HPDE6-E6E7 (cell line): ENCODE results near the gene USP32.
"Not testable (repeated sequence)": the region's sequence is repeated elsewhere in the genome, so short reads cannot be mapped to it uniquely, and the experiment has no call there.

Experiments
- DNase-seq: peaks from one replicate; pipeline ENCODE4 v3.0.0; 2011; ENCODE audit warnings: missing footprints; ENCODE audit errors: extremely low spot score

USP32 gene

DNA sequence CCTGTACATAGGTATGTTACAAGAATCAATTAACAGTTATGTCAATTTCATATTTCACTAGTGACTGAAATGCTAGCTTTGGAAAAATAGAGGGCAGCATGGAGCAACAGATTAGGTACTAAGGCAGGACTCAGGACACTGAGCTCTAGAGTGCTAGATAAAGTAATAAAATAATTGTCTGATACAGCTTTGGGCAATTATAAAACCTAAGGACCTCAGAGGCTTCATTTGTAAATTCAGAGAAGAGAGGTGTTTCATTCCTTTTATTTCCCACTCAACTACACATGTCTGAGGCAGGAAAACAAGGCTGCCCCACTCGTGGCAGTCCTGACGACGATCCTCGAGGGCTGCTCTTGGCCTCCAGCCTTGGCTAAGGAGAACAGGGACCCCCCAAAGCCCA lies 160.7 kb downstream of the USP32 start:
- peak; percentile 12 for DNase-seq

DNA sequence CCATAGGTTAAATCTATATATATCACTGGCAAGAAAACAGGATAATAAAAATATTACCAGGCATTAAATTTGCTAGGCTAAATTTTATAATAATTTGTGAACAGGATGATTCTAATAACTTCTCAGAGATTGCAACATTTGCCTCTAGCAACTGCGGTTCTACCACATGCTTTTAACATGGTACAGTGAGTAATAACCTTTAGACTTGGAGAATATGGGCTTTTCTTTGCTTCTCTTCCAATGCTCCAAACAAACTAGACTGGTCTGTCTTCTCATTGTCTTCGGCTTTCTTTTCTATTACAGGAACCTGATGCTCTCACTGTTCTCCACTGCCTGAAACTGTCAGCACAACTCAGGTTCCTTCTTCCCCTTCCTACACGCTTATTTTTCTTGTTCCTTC lies 161.6 kb downstream of the USP32 start:
- no peak for DNase-seq

DNA sequence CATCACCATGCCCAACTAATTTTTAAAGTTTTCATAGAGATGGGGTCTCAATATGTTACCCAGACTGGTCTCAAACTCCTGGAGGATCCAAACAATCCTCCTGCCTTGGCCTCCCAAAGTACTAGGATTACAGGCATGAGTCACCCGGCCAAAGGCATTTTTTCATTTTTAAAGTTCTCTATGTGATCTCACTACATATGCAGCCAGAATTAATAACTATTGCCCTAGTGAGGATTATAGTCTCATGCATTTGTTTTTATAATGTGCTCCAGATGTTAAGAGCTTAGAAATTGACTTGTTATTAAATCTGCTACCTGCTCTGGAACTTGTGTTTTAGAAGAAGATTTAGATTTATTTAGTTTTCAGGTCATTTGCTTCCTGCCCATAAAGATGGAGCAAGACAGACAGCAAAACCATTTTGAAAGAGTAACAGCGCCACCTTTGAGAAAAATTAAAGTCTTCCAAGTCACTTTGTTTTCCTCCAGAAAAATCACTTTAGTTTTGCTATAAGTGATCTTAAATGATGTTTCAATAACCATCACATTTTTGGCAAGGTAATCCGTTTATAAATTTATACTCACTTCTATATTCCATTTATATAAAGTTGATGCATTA lies 162.6 kb downstream of the USP32 start:
- DNase-seq, result no peak

DNA sequence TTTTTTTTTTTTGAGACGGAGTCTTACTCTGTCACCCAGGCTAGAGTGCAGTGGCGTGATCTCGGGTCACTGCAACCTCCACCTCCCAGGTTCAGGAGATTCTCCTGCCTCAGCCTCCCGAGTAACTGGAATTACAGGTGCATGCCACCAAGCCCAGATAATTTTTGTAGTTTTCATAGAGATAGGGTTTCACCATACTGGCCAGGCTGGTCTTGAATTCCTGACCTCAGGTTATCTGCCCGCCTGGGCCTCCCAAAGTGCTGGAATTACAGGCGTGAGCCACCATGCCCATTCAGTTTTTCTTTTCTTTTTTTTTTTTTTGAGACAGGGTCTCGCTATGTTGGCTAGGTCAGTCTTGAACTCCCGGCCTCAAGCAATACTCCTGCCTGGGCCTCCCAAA lies 164.7 kb downstream of the USP32 start:
- DNase-seq, result not testable (repeated sequence)

DNA sequence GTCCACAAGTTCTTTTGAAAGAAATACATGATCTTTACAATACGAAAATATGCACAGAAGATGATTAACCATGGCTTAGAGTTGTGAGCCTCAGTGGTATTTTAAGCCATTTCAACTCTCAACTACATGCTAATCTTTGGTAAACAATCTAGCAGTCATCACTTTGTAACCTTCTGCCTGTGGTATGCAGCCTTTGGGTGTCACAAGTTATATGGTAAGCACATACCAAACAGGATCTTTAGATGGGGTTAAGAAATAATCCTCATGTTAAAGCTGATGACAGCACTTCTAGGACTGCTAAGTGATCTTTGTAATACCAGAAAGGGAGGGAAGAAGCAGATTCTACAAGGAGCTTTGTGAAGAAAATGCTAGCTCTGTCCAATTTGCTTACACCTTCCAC lies 167.9 kb downstream of the USP32 start:
- no peak for DNase-seq

DNA sequence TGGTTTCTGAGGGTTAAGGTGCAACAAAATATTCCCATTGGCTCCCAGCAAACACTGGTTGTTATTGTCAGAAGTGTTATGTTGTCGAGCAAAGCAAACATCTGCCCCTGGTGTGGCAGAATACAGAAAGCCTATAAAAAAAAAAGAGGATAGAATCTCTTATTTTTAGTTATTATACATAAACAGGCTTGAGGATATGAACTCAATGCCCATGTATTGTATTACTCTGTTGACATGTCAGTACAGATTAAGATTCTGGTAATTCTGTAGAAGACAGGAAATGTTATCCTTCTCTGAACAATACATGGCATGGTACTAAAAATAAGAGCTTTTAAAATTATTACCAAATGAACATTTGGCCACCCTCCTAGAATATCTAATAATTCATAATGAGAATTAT lies 168.5 kb downstream of the USP32 start:
- no peak for DNase-seq

DNA sequence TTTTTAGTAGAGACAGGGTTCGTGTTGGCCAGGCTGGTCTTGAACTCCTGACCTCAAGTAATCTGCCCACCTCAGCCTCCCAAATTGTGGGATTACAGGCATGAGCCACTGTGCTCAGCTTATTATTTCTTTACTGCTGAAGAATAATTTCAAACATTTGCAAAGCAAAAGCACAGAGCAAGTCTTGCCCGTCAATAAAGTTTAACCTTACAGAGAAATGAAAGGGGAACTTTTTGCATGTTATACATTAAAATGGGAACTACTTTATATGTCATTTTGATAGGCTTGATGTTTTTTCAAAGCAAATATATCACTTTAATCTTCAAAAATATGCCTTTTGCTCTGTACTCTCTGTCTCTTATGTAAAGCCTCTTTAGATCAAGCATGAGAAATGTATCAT lies 173.2 kb downstream of the USP32 start:
- DNase-seq, result not testable (repeated sequence)

DNA sequence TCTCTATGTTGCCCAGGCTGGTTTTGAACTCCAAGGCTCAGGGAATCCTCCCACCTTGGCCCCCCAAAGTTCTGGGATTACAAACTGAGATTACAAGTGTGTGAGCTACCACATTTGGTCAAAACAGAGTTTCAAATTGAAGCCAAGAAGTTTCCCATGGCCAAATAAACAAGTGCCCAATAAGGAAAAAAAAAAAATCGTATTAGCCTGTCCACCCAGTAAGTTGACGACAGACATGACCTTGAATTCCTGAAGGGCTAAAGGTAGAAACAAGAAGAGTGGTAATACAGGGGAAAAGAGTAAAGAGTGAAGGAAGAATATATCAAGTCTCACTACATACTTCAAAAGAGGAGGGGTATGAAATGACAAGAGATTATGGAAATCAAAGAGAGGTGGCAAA lies 176.0 kb downstream of the USP32 start:
- DNase-seq, result not testable (repeated sequence)

DNA sequence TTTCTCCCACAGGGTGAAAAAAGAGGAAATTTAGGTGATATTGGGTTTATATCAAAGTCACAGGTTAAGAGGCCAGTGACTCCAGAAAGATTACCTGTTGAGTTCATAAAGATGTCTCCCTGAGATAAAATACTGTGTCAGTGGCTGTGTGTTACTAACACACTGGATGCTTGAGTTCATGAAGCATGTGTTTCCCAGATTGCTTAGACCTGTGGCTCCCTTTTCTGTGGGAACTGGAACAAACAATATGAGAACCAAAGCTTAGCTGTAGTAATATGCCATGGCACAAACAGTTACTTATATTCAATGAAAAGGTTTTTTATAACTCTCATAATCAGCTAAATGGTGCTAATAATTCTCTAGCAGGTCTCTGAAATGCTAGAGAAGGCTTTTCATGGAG lies 180.7 kb downstream of the USP32 start:
- not testable (repeated sequence) for DNase-seq

DNA sequence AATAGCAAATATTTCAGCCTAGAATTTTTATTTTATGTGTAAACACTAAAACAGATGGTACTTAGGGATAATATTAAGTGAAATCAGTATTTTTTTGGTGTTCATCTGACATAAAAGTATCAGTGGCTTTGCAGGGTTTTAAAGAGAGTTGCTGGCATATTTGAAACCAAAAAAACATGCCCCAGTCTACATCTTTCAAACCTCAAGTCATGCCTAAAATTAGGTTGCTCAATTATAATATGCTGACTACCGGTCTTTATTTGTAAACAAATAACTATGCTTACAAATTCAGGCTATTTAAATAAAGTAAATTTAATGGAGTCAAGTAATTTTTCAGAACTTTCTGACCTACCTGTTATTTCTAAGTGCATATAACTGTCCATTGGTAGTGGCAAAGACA lies 183.6 kb downstream of the USP32 start:
- DNase-seq, result not testable (repeated sequence)

DNA sequence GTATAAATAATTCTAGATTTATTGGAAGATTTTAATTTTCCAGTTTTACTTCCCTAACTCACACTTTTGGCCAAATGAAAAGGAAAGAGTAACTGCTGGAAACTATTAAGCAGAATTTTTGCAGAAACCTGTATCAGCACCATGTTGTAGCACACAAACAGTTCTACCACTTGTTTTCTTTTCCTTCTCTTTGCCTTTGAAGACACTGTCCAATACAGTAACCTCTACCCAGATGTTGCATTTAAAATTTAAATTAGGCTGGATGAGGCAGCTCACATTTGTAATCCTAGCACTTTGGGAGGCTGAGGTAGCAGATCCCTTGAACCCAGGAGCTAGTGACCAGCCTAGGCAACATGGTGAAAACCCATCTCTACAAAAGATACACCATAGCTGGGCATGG lies 186.2 kb downstream of the USP32 start:
- not testable (repeated sequence) for DNase-seq

DNA sequence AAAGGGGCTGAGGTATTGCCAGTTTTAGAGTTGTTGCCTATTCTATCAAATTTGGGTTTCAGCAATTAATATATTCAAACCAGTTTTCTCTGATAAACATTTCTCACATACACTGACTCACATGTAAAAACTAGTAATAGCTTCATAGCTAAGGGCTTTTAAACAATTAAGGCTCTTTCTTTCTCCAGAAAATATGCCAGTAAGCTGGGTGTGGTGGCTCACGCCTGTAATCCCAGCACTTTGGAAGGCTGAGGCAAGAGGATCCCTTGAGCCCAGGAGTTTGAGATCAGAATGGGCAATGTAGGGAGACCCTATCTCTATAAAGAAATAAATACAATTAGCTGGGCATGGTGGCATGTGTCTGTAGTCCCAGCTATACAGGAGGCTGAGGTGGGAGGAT lies 193.3 kb downstream of the USP32 start:
- DNase-seq, result not testable (repeated sequence)

DNA sequence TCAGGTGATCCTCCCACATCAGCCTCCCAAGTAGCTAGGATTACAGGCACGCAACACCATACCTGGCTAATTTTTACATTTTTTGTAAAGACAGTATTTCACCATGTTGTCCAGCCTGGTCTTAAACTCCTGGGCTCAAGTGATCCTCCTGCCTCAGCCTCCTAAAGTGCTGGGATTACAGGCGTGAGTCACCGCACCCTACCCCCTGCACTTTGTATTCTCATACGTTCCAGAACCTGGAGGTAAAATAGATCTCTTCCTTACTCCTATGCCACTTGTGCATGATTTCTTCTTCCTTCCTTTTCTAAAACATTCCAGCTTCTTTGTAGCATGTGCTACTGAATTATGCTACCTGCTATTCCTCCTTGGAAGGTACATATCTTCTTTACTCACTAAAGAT lies 197.8 kb downstream of the USP32 start:
- DNase-seq, result not testable (repeated sequence)

DNA sequence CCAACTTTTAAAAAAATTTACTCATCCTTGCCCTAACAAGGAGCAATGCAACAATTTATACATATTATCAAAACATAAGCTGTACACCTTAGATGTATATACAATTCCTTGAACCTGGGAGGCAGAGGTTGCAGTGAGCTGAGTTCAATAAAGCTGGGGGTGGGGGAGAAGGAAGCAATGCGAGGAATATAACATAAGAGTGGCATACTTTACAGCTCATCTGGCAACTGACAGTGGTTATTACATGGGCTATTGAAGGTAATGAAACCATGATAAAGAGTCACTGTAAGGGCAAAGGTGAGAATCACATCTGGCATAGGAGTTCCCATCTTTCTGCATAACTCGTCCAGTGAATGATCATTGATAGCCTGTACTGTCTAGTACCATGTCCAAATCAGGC lies 198.5 kb downstream of the USP32 start:
- DNase-seq, result no peak

DNA sequence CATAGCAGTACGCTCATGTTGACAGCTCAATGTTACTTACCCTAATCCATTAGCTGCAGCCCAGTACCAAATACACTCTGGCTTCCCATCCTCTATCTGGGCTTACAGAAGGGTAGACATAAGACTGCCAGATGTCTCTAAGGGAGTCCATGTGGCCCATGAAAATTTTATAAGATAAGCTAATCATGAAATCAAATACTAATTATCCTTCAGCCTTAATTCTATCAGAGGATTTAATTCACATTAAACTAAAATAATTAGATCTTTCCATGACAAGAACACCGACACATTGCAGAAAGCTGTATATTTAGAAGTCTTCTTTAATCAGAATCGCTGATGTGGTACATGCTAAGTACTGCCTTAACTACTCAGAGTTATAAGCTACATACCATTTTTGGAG lies 198.9 kb downstream of the USP32 start:
- not testable (repeated sequence) for DNase-seq

DNA sequence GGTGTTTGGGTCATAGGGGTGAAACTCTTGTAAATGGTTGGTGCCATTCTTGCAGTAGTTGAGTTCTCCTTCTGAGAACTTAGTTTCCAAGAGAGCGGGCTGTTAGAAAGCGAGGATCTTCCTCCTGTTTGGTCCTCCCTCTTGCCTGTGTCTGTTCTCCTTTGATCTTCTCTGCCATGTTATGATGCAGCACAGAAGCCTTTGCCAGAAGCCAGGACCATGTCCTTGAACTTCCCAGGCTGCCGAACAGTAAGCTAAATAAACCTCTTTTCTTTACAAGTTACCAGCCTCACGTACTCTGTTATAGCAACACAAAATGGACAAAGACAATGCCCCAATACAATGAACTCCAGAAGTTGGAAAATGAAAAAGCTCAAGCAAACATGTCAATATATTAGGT lies 201.9 kb downstream of the USP32 start:
- DNase-seq, result not testable (repeated sequence)

DNA sequence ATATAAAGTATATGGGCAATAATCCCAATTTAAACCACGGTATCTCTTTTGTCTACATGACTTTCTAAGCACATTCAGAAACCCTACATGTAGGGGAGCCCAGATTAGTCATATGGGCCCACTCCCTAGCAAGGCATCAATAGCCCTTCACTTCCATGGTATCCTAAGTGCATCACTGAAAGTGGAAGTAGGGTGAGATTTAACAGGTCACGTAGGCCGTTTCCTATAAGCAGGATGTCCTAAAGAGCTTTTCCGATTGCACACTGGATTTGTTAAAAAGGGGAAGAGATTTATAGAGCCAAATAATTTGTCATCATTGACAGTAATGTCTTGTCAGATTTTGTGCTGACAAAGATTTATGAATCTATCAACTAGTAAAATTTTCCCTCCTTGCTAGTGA lies 203.2 kb downstream of the USP32 start:
- DNase-seq, result no peak

DNA sequence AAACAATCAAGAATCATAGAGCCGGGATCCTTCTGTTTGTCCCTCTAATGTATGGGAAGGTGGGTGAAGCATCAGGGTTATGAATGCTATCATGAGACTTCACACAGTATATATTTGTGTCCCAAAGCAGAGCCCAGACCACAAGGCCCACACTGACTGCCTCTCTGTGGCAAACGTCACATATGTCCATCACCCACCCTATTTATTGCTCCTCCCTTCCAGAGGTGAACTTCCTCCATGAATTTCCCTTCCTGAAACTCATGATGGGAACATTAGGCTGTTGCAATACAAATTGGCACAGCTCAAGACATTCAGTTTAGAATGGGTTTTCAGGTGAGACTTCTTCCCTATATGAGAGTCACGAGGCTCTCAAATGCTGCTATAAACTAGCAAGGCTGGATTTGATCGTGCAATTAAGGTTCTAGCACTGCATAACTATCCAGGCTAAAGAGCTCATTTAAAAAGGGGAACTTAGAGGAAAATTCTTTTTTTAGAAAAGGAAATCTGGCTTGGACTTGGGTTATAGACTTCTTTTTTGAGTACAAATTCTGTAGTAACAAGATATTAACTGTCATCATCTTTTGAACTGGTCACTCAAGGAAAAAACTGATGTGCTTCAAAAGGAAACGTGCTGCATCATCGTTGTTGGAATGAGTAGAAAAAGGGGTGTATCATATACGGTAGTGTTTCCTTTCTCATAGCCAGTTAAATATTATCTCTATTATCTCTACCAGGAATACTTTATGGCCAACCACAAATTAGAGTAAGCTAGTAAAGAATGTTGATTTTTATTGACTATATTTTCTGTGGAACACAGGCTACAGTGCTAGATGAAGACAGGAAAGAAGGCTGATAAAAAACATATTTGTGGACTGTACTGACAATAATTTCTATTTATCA lies 204.8 kb downstream of the USP32 start:
- not testable (repeated sequence) for DNase-seq

DNA sequence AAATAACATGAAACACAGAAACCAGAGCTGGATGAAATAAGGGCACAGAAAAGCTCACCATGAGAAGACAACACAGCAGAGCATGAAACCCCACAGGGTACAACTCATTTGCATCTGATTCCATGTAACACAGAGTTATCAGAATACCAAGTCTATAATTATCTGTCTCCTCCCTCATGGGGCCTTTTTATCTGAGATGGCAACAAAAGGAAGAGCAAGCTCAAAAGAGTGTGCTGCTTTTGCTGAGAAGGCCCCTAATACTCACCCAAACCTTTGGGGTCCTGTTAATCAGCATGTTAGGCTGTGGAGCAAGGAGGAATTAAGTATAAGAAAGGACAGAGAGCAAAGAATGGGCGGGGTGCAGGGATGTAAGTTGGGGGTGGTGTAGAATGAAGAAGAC lies 205.6 kb downstream of the USP32 start:
- not testable (repeated sequence) for DNase-seq

DNA sequence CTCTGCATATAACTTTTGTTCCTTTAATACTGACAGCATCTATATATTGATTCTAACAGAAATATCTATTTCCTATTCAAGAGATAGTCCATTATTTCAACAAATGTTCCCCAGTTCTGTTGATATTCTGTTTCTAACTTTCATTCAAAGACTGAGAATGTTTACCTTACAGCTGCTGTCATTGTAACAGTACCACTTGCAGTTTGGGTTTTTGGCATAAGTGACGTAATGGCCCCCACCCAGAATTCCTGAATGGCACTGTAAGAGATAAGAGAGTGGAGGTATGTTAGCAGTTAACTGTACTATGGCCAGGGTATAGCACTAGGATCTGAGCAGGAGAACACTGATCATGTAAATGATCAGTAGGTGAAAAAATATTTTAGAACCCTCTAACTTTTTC lies 211.6 kb downstream of the USP32 start:
- DNase-seq, result not testable (repeated sequence)

DNA sequence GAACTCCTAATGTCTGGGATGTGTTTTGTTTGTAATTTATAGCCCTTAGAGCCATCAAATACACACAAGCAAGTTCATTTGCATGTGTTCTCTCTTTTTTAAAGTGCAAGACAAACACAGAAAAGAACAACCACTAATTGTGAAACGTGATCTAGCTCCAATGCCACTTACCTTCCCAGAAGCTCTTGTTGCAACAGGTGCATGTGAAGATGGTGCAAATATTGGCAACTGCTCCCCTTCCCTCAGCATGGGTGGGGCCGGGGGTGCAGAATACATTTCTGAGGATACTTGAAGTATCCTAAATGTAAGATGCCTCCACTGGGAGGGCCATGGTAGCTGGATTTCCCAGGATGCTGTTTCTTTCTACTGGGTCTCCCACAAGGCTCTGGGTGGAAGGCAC lies 213.8 kb downstream of the USP32 start:
- not testable (repeated sequence) for DNase-seq

DNA sequence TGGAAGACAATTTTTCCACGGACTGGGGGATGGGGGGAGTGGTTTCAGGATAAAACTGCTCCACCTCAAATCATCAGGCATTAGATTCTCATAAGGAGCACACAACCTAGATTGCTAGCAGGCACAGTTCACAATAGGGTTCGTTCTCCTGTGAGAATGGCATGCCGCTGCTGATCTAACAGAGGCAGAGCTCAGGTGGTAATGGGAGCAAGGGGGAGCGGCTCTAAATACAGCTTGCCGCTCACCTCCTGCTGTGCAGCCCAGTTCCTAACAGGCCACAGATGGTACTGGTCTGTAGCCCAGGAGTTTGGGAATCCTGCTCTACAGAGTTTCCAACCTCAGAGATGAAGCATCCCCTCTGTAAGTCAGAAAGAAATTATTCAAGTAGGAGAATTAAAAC lies 215.2 kb downstream of the USP32 start:
- DNase-seq, result not testable (repeated sequence)

DNA sequence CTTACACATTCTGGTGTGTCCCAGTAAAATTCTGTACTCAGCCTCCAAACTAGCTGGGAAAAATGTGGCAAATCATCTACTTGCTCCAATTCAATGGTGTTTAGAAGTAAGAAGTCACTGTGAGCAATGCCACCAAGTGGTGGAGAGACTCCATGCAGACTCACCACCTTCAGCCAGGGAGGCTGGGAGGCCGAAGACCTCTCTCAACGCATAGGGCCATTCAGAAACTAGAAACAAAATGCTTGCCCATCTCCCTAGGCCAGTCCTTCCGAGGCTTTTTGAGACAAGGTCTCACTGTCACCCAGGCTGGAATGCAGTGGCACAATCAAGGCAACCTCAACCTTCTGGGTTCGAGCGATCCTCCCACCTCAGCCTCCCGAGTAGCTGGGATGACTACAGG lies 217.2 kb downstream of the USP32 start:
- not testable (repeated sequence) for DNase-seq
